PC-9 (cell line): ENCODE results near the gene HOXB9. TPM values are rescaled to one million over a fixed set of nuclear protein-coding genes. Genes with fewer than 3 reads are reported as not detected.
A peak's percentile ranks its signal among the peaks of the same experiment; 100 is the strongest.

ENCODE experiments used
- BruUV-seq: library from RNA; stranded (reverse); fragments of 400-500 nt; replicated peaks from 2 replicates; lab custom pipeline; 2021; lab: Mats Ljungman, UMichigan
- CTCF ChIA-PET: fragments of 300-600 bp; sonication (Branson Sonifier 250); formaldehyde crosslinking; loops from one replicate; lab custom pipeline; 2022; ENCODE audit warnings: antibody characterized with exemption; lab: Charles Lee
- POLR2A ChIA-PET: fragments of 300-600 bp; sonication (Branson Sonifier 250); formaldehyde crosslinking; loops from one replicate; lab custom pipeline; 2022; ENCODE audit warnings: antibody characterized with exemption; ENCODE audit not compliant: unreplicated experiment; lab: Charles Lee
- DNase-seq, 2 experiments: peaks; one replicate each; pipeline versions ENCODE4 v3.0.0 to v3.0.0-alpha.2; 2015 to 2022; ENCODE audit warnings: mixed read lengths in 1 of 2
- H2AFZ ChIP-seq: fragments of 200-600 bp; sonication (generic); 2 replicates; pipeline ENCODE4 v1.8.1; 2017; ENCODE audit warnings: antibody characterized with exemption
- H3F3A ChIP-seq: fragments of 200-600 bp; sonication (generic); 2 replicates; pipeline ENCODE4 v1.8.1; 2017; ENCODE audit warnings: antibody characterized with exemption, mild to moderate bottlenecking, low read depth; ENCODE audit not compliant: insufficient read depth
- H3K27ac ChIP-seq: fragments of 200-600 bp; sonication (generic); 2 replicates; pipeline ENCODE4 v1.6.1; 2016; ENCODE audit warnings: mixed run types
- H3K27me3 ChIP-seq: fragments of 200-600 bp; sonication (generic); 2 replicates; pipeline ENCODE4 v1.6.1; 2016; ENCODE audit warnings: low read depth, mixed run types; ENCODE audit not compliant: insufficient read depth
- H3K36me3 ChIP-seq: fragments of 200-600 bp; sonication (generic); 2 replicates; pipeline ENCODE4 v1.6.1; 2016; ENCODE audit warnings: low read depth, mixed run types
- H3K4me1 ChIP-seq: fragments of 200-600 bp; sonication (generic); replicated peaks from 2 replicates; pipeline ENCODE4 v1.6.1; 2016; ENCODE audit warnings: mixed run types; ENCODE audit not compliant: insufficient read depth
- H3K4me2 ChIP-seq: fragments of 200-600 bp; sonication (generic); 2 replicates; pipeline ENCODE4 v1.6.1; 2017; ENCODE audit warnings: mixed run types
- H3K4me3 ChIP-seq: fragments of 200-600 bp; sonication (generic); 2 replicates; pipeline ENCODE4 v1.6.1; 2016; ENCODE audit warnings: mixed run types
- H3K79me2 ChIP-seq: fragments of 200-600 bp; sonication (generic); 2 replicates; pipeline ENCODE4 v1.6.1; 2017; ENCODE audit warnings: low read depth, mixed run types
- H3K9me2 ChIP-seq: fragments of 200-600 bp; sonication (generic); 2 replicates; pipeline ENCODE4 v1.8.1; 2017; ENCODE audit warnings: mild to moderate bottlenecking; ENCODE audit not compliant: insufficient read depth
- H3K9me3 ChIP-seq: fragments of 200-600 bp; sonication (generic); 2 replicates; pipeline ENCODE4 v1.8.1; 2016; ENCODE audit warnings: low read depth; ENCODE audit not compliant: insufficient read depth
- H4K20me1 ChIP-seq: fragments of 200-600 bp; sonication (generic); 2 replicates; pipeline ENCODE4 v1.8.1; 2017; ENCODE audit not compliant: insufficient read depth
- EZH2 ChIP-seq: fragments of 200-600 bp; sonication (generic); IDR thresholded peaks from 2 replicates; pipeline ENCODE4 v1.8.0; 2017; ENCODE audit warnings: antibody characterized with exemption, low read depth
- intact Hi-C: fragments of 100-400 bp; cut with micrococcal nuclease; formaldehyde crosslinking; loops from one replicate; pipeline ENCODE4 v1.10.0; 2022; ENCODE audit not compliant: unreplicated experiment
- total RNA-seq: library from RNA; stranded (reverse); gene quantifications from 2 replicates; pipeline ENCODE4 v1.2.3, GENCODE V29; 2021
- TF ChIP-seq, protein P1 (sequence below): fragments of 200-600 bp; sonication (generic); conservative IDR thresholded peaks from 2 replicates; pipeline ENCODE4 v1.6.1; 2017; ENCODE audit warnings: mixed run types, antibody characterized with exemption, mild to moderate bottlenecking, moderate library complexity

HOXB9 gene
- total RNA-seq, 1 experiment from 2014 or later, result 0.70 TPM

DNA sequence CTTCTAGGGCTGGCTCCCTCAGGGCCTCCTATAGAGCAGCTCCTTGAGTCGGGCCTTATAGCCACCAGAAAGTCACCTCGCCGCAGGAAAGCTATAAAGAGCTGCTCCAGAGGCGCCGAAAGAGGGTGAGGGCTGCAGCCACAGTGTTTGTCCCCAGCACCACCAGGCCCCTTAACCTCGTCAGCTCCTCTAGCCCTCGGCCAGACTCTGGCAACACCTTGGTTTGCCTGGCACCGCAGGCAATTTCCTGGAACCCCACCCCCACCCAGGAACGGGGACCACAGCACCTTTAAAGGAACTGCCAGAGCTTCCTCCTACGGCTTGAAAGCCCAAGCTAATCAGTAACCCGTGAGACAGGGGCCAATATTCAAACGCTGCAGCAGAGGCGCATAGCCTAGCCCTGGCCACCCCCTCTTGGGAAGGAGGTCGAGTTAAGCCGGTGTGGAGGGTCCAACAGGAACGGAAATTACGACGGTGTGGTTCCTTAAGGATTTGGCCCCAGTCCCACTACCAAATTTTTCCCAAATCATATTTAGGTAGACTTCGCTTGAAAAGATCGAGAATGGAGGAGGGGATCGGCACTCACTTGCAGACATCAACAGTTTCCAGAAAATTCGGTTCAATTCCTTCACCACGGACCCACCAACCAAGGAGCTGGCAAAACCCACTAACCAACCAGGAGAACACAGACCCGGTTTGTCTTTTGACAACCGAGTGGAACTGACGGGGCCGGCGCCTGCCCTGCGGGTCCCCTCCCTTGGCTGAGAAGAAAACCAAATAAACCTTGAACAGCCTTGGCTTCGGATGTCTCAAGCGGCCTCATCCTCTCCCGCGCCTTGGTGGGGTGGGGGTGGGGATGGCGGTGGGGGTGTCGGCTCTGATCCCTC is 24.4 kb downstream of the HOXB9 start:
- H3K9me3 ChIP-seq, result no peaks in the 10 kb centered on the region
- H3K4me1 ChIP-seq, result peaks cover 19% of the 10 kb centered on the region
- no peak for TF ChIP-seq EZH2
- TF ChIP-seq, protein P1, sequence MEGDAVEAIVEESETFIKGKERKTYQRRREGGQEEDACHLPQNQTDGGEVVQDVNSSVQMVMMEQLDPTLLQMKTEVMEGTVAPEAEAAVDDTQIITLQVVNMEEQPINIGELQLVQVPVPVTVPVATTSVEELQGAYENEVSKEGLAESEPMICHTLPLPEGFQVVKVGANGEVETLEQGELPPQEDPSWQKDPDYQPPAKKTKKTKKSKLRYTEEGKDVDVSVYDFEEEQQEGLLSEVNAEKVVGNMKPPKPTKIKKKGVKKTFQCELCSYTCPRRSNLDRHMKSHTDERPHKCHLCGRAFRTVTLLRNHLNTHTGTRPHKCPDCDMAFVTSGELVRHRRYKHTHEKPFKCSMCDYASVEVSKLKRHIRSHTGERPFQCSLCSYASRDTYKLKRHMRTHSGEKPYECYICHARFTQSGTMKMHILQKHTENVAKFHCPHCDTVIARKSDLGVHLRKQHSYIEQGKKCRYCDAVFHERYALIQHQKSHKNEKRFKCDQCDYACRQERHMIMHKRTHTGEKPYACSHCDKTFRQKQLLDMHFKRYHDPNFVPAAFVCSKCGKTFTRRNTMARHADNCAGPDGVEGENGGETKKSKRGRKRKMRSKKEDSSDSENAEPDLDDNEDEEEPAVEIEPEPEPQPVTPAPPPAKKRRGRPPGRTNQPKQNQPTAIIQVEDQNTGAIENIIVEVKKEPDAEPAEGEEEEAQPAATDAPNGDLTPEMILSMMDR, result no peak
- no TSS peak for BruUV-seq
- no peaks in the 10 kb centered on the region for H3K27me3 ChIP-seq
- H3K79me2 ChIP-seq, result peaks cover 78% of the 10 kb centered on the region
- peaks cover 41% of the 10 kb centered on the region for H4K20me1 ChIP-seq
- POLR2A ChIA-PET, result interaction anchor here (0.5 to 0.7 kb wide), 2 partner anchors 17 to 109 kb away, joined by 3 to 19 read pairs; no protein-coding TSS in a partner anchor
- DNase-seq, result no peak
- intact Hi-C loops, result no loop called here
- H3F3A ChIP-seq, result peaks cover 22% of the 10 kb centered on the region; the same call in 1 of the 2 replicates
- H3K36me3 ChIP-seq, result no peaks in the 10 kb centered on the region
- H3K4me3 ChIP-seq, result peak overlapping the region; percentile 74; the same call in 1 of the 2 replicates
- H3K9me2 ChIP-seq, result no peaks in the 10 kb centered on the region
- H3K27ac ChIP-seq, result no peak overlapping the region
- 0 out of 2 replicates have a peak overlapping the region, but pooled peaks have one; percentile 57 for H2AFZ ChIP-seq
- H3K4me2 ChIP-seq, result peak overlapping the region; percentile 93
- CTCF ChIA-PET, result interaction anchor here (0.6 to 0.7 kb wide), 2 partner anchors 114 to 594 kb away, joined by 4 read pairs; no protein-coding TSS in a partner anchor

DNA sequence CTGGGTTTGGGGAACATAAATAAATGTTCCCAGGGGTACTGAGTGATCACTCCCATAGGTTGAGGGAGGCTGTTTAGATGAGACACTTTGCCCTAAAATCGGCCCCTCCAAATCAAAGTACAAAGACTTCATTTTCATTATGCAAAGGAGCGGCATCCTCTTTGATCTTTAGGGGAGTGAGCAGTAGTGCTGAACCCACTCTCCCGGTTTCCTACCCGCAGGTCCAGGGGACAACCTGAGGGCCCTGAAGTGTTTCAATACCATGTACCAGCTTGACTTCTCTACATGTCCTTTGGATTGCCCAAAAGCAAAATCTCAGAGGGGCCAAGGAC is 25.0 kb downstream of the HOXB9 start:
- no TSS peak for BruUV-seq
- peaks cover 22% of the 10 kb centered on the region; the same call in 1 of the 2 replicates for H3F3A ChIP-seq
- H4K20me1 ChIP-seq, result peaks cover 41% of the 10 kb centered on the region
- H3K36me3 ChIP-seq, result no peaks in the 10 kb centered on the region
- peaks cover 79% of the 10 kb centered on the region for H3K79me2 ChIP-seq
- H3K27me3 ChIP-seq, result no peaks in the 10 kb centered on the region
- TF ChIP-seq, protein P1, result no peak
- no peak for TF ChIP-seq EZH2
- H2AFZ ChIP-seq, result no peak overlapping the region
- no peak overlapping the region for H3K4me3 ChIP-seq
- peaks cover 19% of the 10 kb centered on the region for H3K4me1 ChIP-seq
- no peaks in the 10 kb centered on the region for H3K9me2 ChIP-seq
- ChIA-PET POLR2A (interaction anchor here (0.5 kb wide), 1 partner anchor 17 kb away, joined by 3 read pairs; no protein-coding TSS in a partner anchor), CTCF (interaction anchor here (0.6 to 0.7 kb wide), 2 partner anchors 114 to 593 kb away, joined by 4 read pairs; no protein-coding TSS in a partner anchor)
- DNase-seq, result no peak
- no peak overlapping the region for H3K27ac ChIP-seq
- no peak overlapping the region for H3K4me2 ChIP-seq
- intact Hi-C loops, result no loop called here
- H3K9me3 ChIP-seq, result no peaks in the 10 kb centered on the region

DNA sequence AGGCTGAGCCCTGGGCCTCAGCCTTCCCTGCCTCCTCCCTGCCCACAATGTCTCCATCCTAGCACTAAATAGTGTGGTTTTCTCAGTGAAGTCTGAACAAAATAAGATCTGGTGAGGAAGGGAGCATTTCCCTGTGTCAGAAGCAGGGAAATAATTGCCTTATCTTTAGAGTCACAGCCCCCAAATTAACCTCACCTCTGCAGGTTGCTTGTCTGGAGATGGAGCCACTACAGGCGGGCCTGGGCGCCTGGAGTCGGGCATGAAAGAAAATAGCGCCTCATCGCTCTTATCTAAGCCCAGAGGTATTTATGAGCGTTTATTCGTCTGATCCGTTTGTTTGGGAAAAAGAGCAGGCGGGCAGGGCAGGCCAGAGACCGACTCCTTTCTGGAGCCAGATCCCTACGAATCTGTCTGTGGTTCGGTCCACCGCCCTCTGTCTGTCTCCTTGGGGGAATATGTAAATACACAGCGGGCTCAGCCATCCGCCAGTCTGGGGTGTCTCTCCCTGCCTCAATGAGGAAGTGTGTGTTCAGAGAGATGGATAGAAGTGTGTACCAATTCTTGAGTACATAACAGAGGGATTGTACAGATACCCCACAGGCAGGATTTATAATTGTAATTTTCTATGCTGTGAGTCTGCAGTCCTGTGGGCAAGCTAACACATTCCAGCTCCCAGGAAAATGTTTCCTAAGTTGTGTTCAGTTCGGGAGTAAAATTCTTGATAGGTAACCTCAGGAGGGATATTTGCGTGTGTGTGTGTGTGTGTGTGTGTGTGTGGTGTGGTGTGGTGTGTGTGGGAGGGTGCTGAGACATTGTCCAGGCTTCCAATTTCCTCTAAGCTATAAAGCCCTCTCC is 25.7 kb downstream of the HOXB9 start:
- 0 out of 2 replicates have a peak, but pooled peaks cover under 1% of the 10 kb centered on the region for H3K36me3 ChIP-seq
- H3F3A ChIP-seq, result peaks cover 22% of the 10 kb centered on the region; the same call in 1 of the 2 replicates
- no peaks in the 10 kb centered on the region for H3K9me2 ChIP-seq
- H3K9me3 ChIP-seq, result no peaks in the 10 kb centered on the region
- no peak overlapping the region for H3K27ac ChIP-seq
- H3K4me1 ChIP-seq, result peaks cover 15% of the 10 kb centered on the region
- DNase-seq, result no peak
- BruUV-seq, result no TSS peak
- peaks cover 79% of the 10 kb centered on the region for H3K79me2 ChIP-seq
- intact Hi-C loops, result no loop called here
- H3K4me2 ChIP-seq, result no peak overlapping the region
- ChIA-PET CTCF (interaction anchor here (0.7 kb wide), 1 partner anchor 113 kb away, joined by 4 read pairs; no protein-coding TSS in a partner anchor), POLR2A (no interaction called here)
- no peak overlapping the region for H3K4me3 ChIP-seq
- H2AFZ ChIP-seq, result no peak overlapping the region
- H3K27me3 ChIP-seq, result no peaks in the 10 kb centered on the region
- no peak for TF ChIP-seq EZH2
- TF ChIP-seq, protein P1, result no peak
- H4K20me1 ChIP-seq, result peaks cover 41% of the 10 kb centered on the region
